IMR-90 (cell line): Measurements from ENCODE around the gene LSM12.

Experiments
- BHLHE40 ChIP-seq: fragments of 150-350 bp; IDR thresholded peaks from 2 replicates; pipeline ENCODE4 v1.6.1; 2016; ENCODE audit warnings: mild to moderate bottlenecking, low read depth, low read length
- CEBPB ChIP-seq: IDR thresholded peaks from 2 replicates; pipeline ENCODE4 v1.6.1; 2012; ENCODE audit warnings: low read depth, low read length, improper control_type of control experiment
- CTCF ChIP-seq: conservative IDR thresholded peaks from 2 replicates; pipeline ENCODE4 v1.5.1; 2012; ENCODE audit warnings: mild to moderate bottlenecking, low read depth, low read length, improper control_type of control experiment
- FOS ChIP-seq: fragments of 150-350 bp; IDR thresholded peaks from 2 replicates; pipeline ENCODE4 v1.6.1; 2016; ENCODE audit warnings: low read depth, low read length
- MAFK ChIP-seq: IDR thresholded peaks from 2 replicates; pipeline ENCODE4 v1.6.1; 2012; ENCODE audit warnings: low read depth, low read length, improper control_type of control experiment
- MAZ ChIP-seq: IDR thresholded peaks from 2 replicates; pipeline ENCODE4 v1.6.1; 2012; ENCODE audit warnings: low read depth, mild to moderate bottlenecking, low read length, improper control_type of control experiment, moderate library complexity, borderline replicate concordance
- MXI1 ChIP-seq: IDR thresholded peaks from 2 replicates; pipeline ENCODE4 v1.6.1; 2012; ENCODE audit warnings: low read depth, mild to moderate bottlenecking, low read length, moderate library complexity, borderline replicate concordance
- NFE2L2 ChIP-seq: fragments of 150-350 bp; IDR thresholded peaks from 2 replicates; pipeline ENCODE4 v1.6.1; 2016; ENCODE audit warnings: low read depth, mild to moderate bottlenecking, low read length
- POLR2A ChIP-seq: IDR thresholded peaks from 2 replicates; pipeline ENCODE4 v1.6.1; 2012; ENCODE audit warnings: mild to moderate bottlenecking, low read depth, low read length
- RAD21 ChIP-seq: IDR thresholded peaks from 2 replicates; pipeline ENCODE4 v1.6.1; 2012; ENCODE audit warnings: low read length, improper control_type of control experiment
- RFX5 ChIP-seq: IDR thresholded peaks from 2 replicates; pipeline ENCODE4 v1.8.0; 2012; ENCODE audit warnings: low read depth, mild to moderate bottlenecking, low read length, moderate library complexity
- SMC3 ChIP-seq: fragments of 150-350 bp; IDR thresholded peaks from 2 replicates; pipeline ENCODE4 v1.6.1; 2016; ENCODE audit warnings: low read depth, mild to moderate bottlenecking, antibody characterized with exemption, low read length, moderate library complexity
- USF2 ChIP-seq: fragments of 150-350 bp; IDR thresholded peaks from 2 replicates; pipeline ENCODE4 v1.6.1; 2017; ENCODE audit warnings: mild to moderate bottlenecking, antibody characterized with exemption, low read length, low read depth

GRCh38 chr17:44092051-44092450 is 25.6 kb upstream of the LSM12 start:
- no peak for TF ChIP-seq BHLHE40
- no peak for TF ChIP-seq CTCF
- TF ChIP-seq NFE2L2: no peak
- TF ChIP-seq MXI1: no peak
- TF ChIP-seq POLR2A: no peak
- no peak for TF ChIP-seq MAZ
- TF ChIP-seq FOS: no peak
- no peak for TF ChIP-seq USF2
- no peak for TF ChIP-seq RAD21
- TF ChIP-seq SMC3: no peak
- TF ChIP-seq MAFK: no peak
- TF ChIP-seq CEBPB: no peak
- no peak for TF ChIP-seq RFX5
